WTC11 (cell line): ENCODE data around the gene CAV1.

Source experiments
- CREM ChIP-seq: sonication (generic); formaldehyde crosslinking; IDR thresholded peaks from 2 replicates; pipeline ENCODE4 v1.8.1; 2022; ENCODE audit warnings: mild to moderate bottlenecking, missing genetic modification reagents, moderate library complexity
- CTCF ChIP-seq: fragments of 200-600 bp; IDR thresholded peaks from 2 replicates; pipeline ENCODE4 v1.8.0; 2022; ENCODE audit warnings: antibody characterized with exemption
- E2F4 ChIP-seq: sonication (generic); formaldehyde crosslinking; IDR thresholded peaks from 2 replicates; pipeline ENCODE4 v1.8.1; 2022; ENCODE audit warnings: low read depth, mild to moderate bottlenecking, moderate library complexity, missing genetic modification reagents, borderline replicate concordance
- ELF4 ChIP-seq: sonication (generic); formaldehyde crosslinking; IDR thresholded peaks from 2 replicates; pipeline ENCODE4 v1.8.1; 2022; ENCODE audit warnings: low read depth, mild to moderate bottlenecking, moderate library complexity, missing genetic modification reagents
- ETV6 ChIP-seq: sonication (generic); formaldehyde crosslinking; IDR thresholded peaks from 2 replicates; pipeline ENCODE4 v1.8.1; 2022; ENCODE audit warnings: mild to moderate bottlenecking, missing genetic modification reagents
- JAZF1 ChIP-seq: fragments of 250-450 bp; sonication (Bioruptor Pico); IDR thresholded peaks from 2 replicates; pipeline ENCODE4 v1.9.0; 2021; ENCODE audit warnings: moderate library complexity, mild to moderate bottlenecking, inconsistent platforms
- JUN ChIP-seq: sonication (generic); formaldehyde crosslinking; IDR thresholded peaks from 2 replicates; pipeline ENCODE4 v1.8.0; 2023; ENCODE audit warnings: mild to moderate bottlenecking, missing genetic modification reagents
- KAT7 ChIP-seq: sonication (generic); formaldehyde crosslinking; IDR thresholded peaks from 2 replicates; pipeline ENCODE4 v1.8.1; 2023; ENCODE audit warnings: missing genetic modification reagents, mild to moderate bottlenecking, borderline replicate concordance
- MAX ChIP-seq: sonication (generic); formaldehyde crosslinking; IDR thresholded peaks from 2 replicates; pipeline ENCODE4 v1.8.0; 2022; ENCODE audit warnings: mild to moderate bottlenecking, missing genetic modification reagents
- NFYB ChIP-seq: sonication (generic); formaldehyde crosslinking; conservative IDR thresholded peaks from 2 replicates; pipeline ENCODE4 v1.8.0; 2022; ENCODE audit warnings: low read depth, missing genetic modification reagents
- NR3C1 ChIP-seq: sonication (generic); formaldehyde crosslinking; conservative IDR thresholded peaks from 2 replicates; pipeline ENCODE4 v1.8.1; 2023; ENCODE audit warnings: low read depth, mild to moderate bottlenecking, missing genetic modification reagents
- STAT6 ChIP-seq: sonication (generic); formaldehyde crosslinking; conservative IDR thresholded peaks from 2 replicates; pipeline ENCODE4 v1.8.1; 2023; ENCODE audit warnings: mild to moderate bottlenecking, low read depth, missing genetic modification reagents, moderate library complexity

- TF ChIP-seq CREM (CRISPR knock-in tag) (no peak), CTCF (no peak), MAX (no peak), E2F4 (no peak), KAT7 (CRISPR knock-in tag) (no peak), NR3C1 (CRISPR knock-in tag) (no peak), ETV6 (no peak), STAT6 (CRISPR knock-in tag) (no peak), ELF4 (CRISPR knock-in tag) (no peak), JAZF1 (CRISPR knock-in tag) (no peak), NFYB (CRISPR knock-in tag) (no peak), JUN (CRISPR knock-in tag) (no peak)
These were observed 85.4 kb downstream of the CAV1 start for GRCh38 chr7:116610210-116610609.
